Glutamatergic neuron (in vitro differentiated cells): ENCODE data around the gene AGAP3. TPM values are rescaled to one million over a fixed set of nuclear protein-coding genes. Genes with fewer than 3 reads are reported as not detected.
A peak's percentile ranks its signal among the peaks of the same experiment; 100 is the strongest.

Source experiments
- DNase-seq: peaks from one replicate; pipeline ENCODE4 v3.0.0; 2022
- H3K27ac Mint-ChIP-seq: one replicate; pipeline ENCODE4 v1.8.0; 2020; ENCODE audit warnings: mild to moderate bottlenecking, mixed read lengths, inconsistent platforms; ENCODE audit not compliant: unreplicated experiment
- H3K27me3 Mint-ChIP-seq: one replicate; pipeline ENCODE4 v1.8.0; 2020; ENCODE audit warnings: mild to moderate bottlenecking, moderate library complexity, mixed read lengths, inconsistent platforms; ENCODE audit not compliant: unreplicated experiment
- H3K36me3 Mint-ChIP-seq: one replicate; pipeline ENCODE4 v1.8.0; 2020; ENCODE audit warnings: mild to moderate bottlenecking, mixed read lengths, inconsistent platforms; ENCODE audit not compliant: unreplicated experiment
- H3K4me1 Mint-ChIP-seq: one replicate; pipeline ENCODE4 v1.8.0; 2020; ENCODE audit warnings: mild to moderate bottlenecking, low read depth, mixed read lengths, inconsistent platforms; ENCODE audit not compliant: unreplicated experiment
- H3K4me3 Mint-ChIP-seq: one replicate; pipeline ENCODE4 v1.8.0; 2020; ENCODE audit warnings: mild to moderate bottlenecking, mixed read lengths, inconsistent platforms; ENCODE audit not compliant: unreplicated experiment
- H3K9me3 Mint-ChIP-seq: one replicate; pipeline ENCODE4 v1.8.0; 2020; ENCODE audit warnings: mild to moderate bottlenecking, moderate library complexity, mixed read lengths, inconsistent platforms; ENCODE audit not compliant: unreplicated experiment
- CTCF ChIP-seq: fragments of 200-600 bp; sonication (generic); IDR thresholded peaks from one replicate; pipeline ENCODE4 v1.5.0; 2021; ENCODE audit not compliant: partially characterized antibody, unreplicated experiment
- total RNA-seq: library from RNA; stranded (reverse); fragmentation: NEBNext Ultra II Directional; extraction: Animal tissue kit (Norgen Biotek cat#: 25700); gene quantifications from one replicate; pipeline ENCODE4 v1.2.1, GENCODE V29; 2021; ENCODE audit not compliant: unreplicated experiment

The AGAP3 gene
- total RNA-seq, 1 donor from 2014 or later, result 406 TPM

DNA sequence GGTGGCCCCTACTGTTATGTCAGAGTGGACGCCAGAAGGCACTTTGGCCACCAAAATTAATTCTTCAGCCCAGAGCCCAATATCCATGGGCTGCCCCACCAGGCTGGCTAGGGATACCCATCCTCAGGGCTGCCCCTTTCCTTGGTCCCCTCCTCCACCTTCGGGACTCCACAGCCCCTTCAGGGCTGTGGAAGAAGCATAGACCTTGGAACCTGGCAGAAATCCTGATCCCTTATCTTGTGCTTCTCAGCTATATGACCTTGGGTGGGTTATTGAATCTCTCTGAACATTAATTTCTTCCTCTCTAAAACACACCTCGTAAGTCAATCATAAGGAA is 2.5 kb upstream of the AGAP3 start:
- no peak for DNase-seq
- peaks cover 25% of the 10 kb centered on the region for H3K27me3 Mint-ChIP-seq
- peak overlapping the region; percentile 55 for H3K27ac Mint-ChIP-seq
- H3K36me3 Mint-ChIP-seq, result peaks cover under 1% of the 10 kb centered on the region
- peaks cover 18% of the 10 kb centered on the region for H3K4me1 Mint-ChIP-seq
- H3K4me3 Mint-ChIP-seq, result peak overlapping the region; percentile 79
- TF ChIP-seq CTCF, result no peak
- H3K9me3 Mint-ChIP-seq, result peaks cover 30% of the 10 kb centered on the region

DNA sequence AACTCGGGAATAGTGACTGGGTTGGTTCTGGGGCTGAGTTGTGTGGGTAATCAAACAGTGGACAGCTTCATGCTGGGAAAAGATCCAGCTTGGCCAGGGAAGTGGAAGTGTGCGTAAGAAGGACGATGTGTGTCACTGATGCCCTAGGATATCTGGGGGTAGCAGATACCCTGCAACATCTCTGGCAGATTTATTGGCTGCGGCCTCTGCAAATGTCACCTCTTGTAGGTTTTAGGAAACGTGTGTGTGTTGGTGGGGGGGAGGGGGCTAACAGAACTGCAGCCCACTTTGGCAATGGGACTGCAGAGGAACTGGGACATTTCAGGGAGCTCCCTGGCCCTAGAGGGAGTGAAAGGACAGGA is 965 bp upstream of the AGAP3 start:
- TF ChIP-seq CTCF, result no peak
- Mint-ChIP-seq H3K4me1 (peaks cover 18% of the 10 kb centered on the region), H3K27ac (peak overlapping the region; percentile 93), H3K36me3 (peaks cover 5% of the 10 kb centered on the region), H3K9me3 (peaks cover 37% of the 10 kb centered on the region), H3K27me3 (peaks cover 34% of the 10 kb centered on the region), H3K4me3 (peak overlapping the region; percentile 77)
- DNase-seq, result no peak

DNA sequence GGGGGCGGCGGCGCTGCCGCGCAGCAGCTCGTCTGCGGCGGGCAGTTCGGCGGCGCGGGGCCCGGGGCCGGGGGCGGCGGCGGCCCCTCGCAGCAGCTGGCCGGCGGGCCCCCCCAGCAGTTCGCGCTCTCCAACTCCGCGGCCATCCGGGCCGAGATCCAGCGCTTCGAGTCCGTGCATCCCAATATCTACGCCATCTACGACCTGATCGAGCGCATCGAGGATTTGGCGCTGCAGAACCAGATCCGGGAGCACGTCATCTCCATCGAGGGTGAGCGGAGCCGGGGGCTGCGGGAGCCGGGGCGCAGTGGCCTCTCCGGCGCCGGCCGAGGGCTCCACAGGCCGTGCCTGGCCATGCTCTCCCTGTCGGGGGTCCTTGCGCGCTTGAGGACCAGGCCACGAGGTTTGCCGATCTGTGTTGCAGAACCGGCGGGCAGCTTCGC is 548 bp downstream of the AGAP3 start:
- Mint-ChIP-seq H3K4me3 (peak overlapping the region; percentile 87), H3K27ac (peak overlapping the region; percentile 91), H3K4me1 (peaks cover 29% of the 10 kb centered on the region), H3K9me3 (peaks cover 38% of the 10 kb centered on the region), H3K27me3 (peaks cover 42% of the 10 kb centered on the region), H3K36me3 (peaks cover 5% of the 10 kb centered on the region)
- peak; percentile 57 for DNase-seq
- no peak for TF ChIP-seq CTCF

- peaks cover 40% of the 10 kb centered on the region for H3K27me3 Mint-ChIP-seq
- H3K9me3 Mint-ChIP-seq, result peaks cover 41% of the 10 kb centered on the region
- H3K27ac Mint-ChIP-seq, result peak overlapping the region; percentile 100
- no peak for TF ChIP-seq CTCF
- DNase-seq, result peak; percentile 61
- H3K4me1 Mint-ChIP-seq, result peaks cover 33% of the 10 kb centered on the region
- peaks cover 5% of the 10 kb centered on the region for H3K36me3 Mint-ChIP-seq
- peak overlapping the region; percentile 98 for H3K4me3 Mint-ChIP-seq
These were observed 1.2 kb downstream of the AGAP3 start for GRCh38 chr7:151087245-151088018.
